ENCODE measurements around the gene WHRN. TPM values are rescaled to one million over a fixed set of nuclear protein-coding genes. Genes with fewer than 3 reads are reported as not detected.

Gene WHRN
- total and polyA plus RNA-seq, 2 donors (not counting 1 experiment from before 2014, with no cell fraction given): 19.4 to 95.7 TPM

- H3K27ac ChIP-seq (ENCODE audit: low read length in 2 of 2): no peak overlapping the region
- H3K4me1 Mint-ChIP-seq: peaks cover 35% of the 10 kb centered on the region
- TF ChIP-seq CTCF (IDR thresholded peaks at IDR 0.05): no peak
- CTCF ChIA-PET: interaction anchor here (1.1 to 1.8 kb wide), 2 partner anchors 66 to 153 kb away, joined by 3 to 6 read pairs; no protein-coding TSS in a partner anchor
- no peaks in the 10 kb centered on the region for H3K27me3 Mint-ChIP-seq
- H3K27ac Mint-ChIP-seq: no peak overlapping the region
- no peaks in the 10 kb centered on the region for H3K79me2 ChIP-seq (ENCODE audit: control insufficient read depth, insufficient read depth, low read length)
- H3K4me3 Mint-ChIP-seq: no peak overlapping the region
- no peak for DNase-seq
- peaks cover 0 to 5% (median under 1%) of the 10 kb centered on the region in 4 experiments for H3K27me3 ChIP-seq (replicated peaks in 1 of 4; ENCODE audit: control extremely low read depth in 1 of 4, control insufficient read depth in 3 of 4, insufficient read depth in 4 of 4, low read length in 3 of 4)
- ATAC-seq (ENCODE audit: low read depth): no peak
- no peak overlapping the region for H3K9ac ChIP-seq (ENCODE audit: low read length)
- intact Hi-C loops (cut with micrococcal nuclease): no loop called here
- H3K4me2 ChIP-seq (replicated peaks; ENCODE audit: low read depth, low read length, poor library complexity, severe bottlenecking): no peak overlapping the region
- H4K20me1 ChIP-seq (ENCODE audit: control insufficient read depth, insufficient read depth, low read length, poor library complexity, severe bottlenecking): no peaks in the 10 kb centered on the region
- H3K4me3 ChIP-seq (ENCODE audit: control extremely low read depth in 1 of 5, extremely low read depth in 1 of 5, insufficient read depth in 1 of 5, low read depth in 2 of 5, low read length in 4 of 5): no peak overlapping the region
- no peaks in the 10 kb centered on the region for H3K9me3 Mint-ChIP-seq (ENCODE audit: insufficient read depth)
- no CpG with 5 or more reads among the region's 3 CpGs for WGBS (ENCODE audit: insufficient coverage)
- H3K4me1 ChIP-seq (ENCODE audit: control insufficient read depth in 2 of 2, insufficient read depth in 2 of 2, low read length in 2 of 2): peaks cover 19 to 30% of the 10 kb centered on the region in 2 donors
- peaks cover 0 to 4% (median 0%) of the 10 kb centered on the region in 3 donors for H3K9me3 ChIP-seq (ENCODE audit: control extremely low read depth in 1 of 3, control insufficient read depth in 2 of 3, insufficient read depth in 1 of 3, low read length in 2 of 3)
- H2AFZ ChIP-seq (ENCODE audit: insufficient read depth, low read depth, low read length, poor library complexity, severe bottlenecking): no peak overlapping the region
- POLR2A ChIA-PET: interaction anchor here (0.5 to 1.0 kb wide), 2 partner anchors 13 to 345 kb away, joined by 3 to 4 read pairs; no protein-coding TSS in a partner anchor
- H3K36me3 ChIP-seq (replicated peaks in 1 of 2; ENCODE audit: control extremely low read depth in 1 of 2, control insufficient read depth in 1 of 2, extremely low read depth in 1 of 2, insufficient read depth in 2 of 2, low read length in 1 of 2): no peaks in the 10 kb centered on the region
These were observed 4.5 kb downstream of the WHRN start for GRCh38 chr9:114500697-114501292.

GRCh38 chr9:114499941-114500696, 5.2 kb downstream of the WHRN start:
- peaks cover 31% of the 10 kb centered on the region for H3K4me1 Mint-ChIP-seq
- no peak overlapping the region for H3K4me2 ChIP-seq (replicated peaks; ENCODE audit: low read depth, low read length, poor library complexity, severe bottlenecking)
- TF ChIP-seq EZH2 (IDR thresholded peaks at IDR 0.05; ENCODE audit: borderline replicate concordance, insufficient read depth, low read depth, low read length, poor library complexity, severe bottlenecking) (no peak), CTCF (IDR thresholded peaks at IDR 0.05) (no peak)
- ATAC-seq (ENCODE audit: low read depth) (no peak), DNase-seq (no peak)
- no peaks in the 10 kb centered on the region for H4K20me1 ChIP-seq (ENCODE audit: control insufficient read depth, insufficient read depth, low read length, poor library complexity, severe bottlenecking)
- no peak overlapping the region for H3K4me3 ChIP-seq (ENCODE audit: control extremely low read depth in 1 of 5, extremely low read depth in 1 of 5, insufficient read depth in 1 of 5, low read depth in 2 of 5, low read length in 4 of 5)
- peaks cover 0 to 4% (median 0%) of the 10 kb centered on the region in 3 donors for H3K9me3 ChIP-seq (ENCODE audit: control extremely low read depth in 1 of 3, control insufficient read depth in 2 of 3, insufficient read depth in 1 of 3, low read length in 2 of 3)
- intact Hi-C loops (cut with micrococcal nuclease): no loop called here
- no peak overlapping the region for H3K27ac Mint-ChIP-seq
- H3K36me3 ChIP-seq (replicated peaks in 1 of 2; ENCODE audit: control extremely low read depth in 1 of 2, control insufficient read depth in 1 of 2, extremely low read depth in 1 of 2, insufficient read depth in 2 of 2, low read length in 1 of 2): no peaks in the 10 kb centered on the region
- no peaks in the 10 kb centered on the region for H3K9me3 Mint-ChIP-seq (ENCODE audit: insufficient read depth)
- H2AFZ ChIP-seq (ENCODE audit: insufficient read depth, low read depth, low read length, poor library complexity, severe bottlenecking): no peak overlapping the region
- no peak overlapping the region for H3K4me3 Mint-ChIP-seq
- WGBS (ENCODE audit: insufficient coverage): 88% methylated on average over 1 of the region's 9 CpGs
- no peaks in the 10 kb centered on the region for H3K27me3 Mint-ChIP-seq
- H3K27me3 ChIP-seq (replicated peaks in 1 of 4; ENCODE audit: control extremely low read depth in 1 of 4, control insufficient read depth in 3 of 4, insufficient read depth in 4 of 4, low read length in 3 of 4): peaks cover 0 to 4% (median 0%) of the 10 kb centered on the region in 4 experiments
- no peak overlapping the region for H3K27ac ChIP-seq (ENCODE audit: low read length in 2 of 2)
- CTCF ChIA-PET: interaction anchor here (1.0 to 1.8 kb wide), 6 partner anchors 8 to 153 kb away, joined by 3 to 6 read pairs (median 4); no protein-coding TSS in a partner anchor
- H3K79me2 ChIP-seq (ENCODE audit: control insufficient read depth, insufficient read depth, low read length): no peaks in the 10 kb centered on the region
- H3K4me1 ChIP-seq (ENCODE audit: control insufficient read depth in 2 of 2, insufficient read depth in 2 of 2, low read length in 2 of 2): peaks cover 18 to 27% of the 10 kb centered on the region in 2 donors
- H3K9ac ChIP-seq (ENCODE audit: low read length): no peak overlapping the region
- POLR2A ChIA-PET: interaction anchor here (0.5 kb wide), 1 partner anchor 344 kb away, joined by 3 read pairs; no protein-coding TSS in a partner anchor
